Ishikawa (cell line): Measurements from ENCODE around the gene WWOX.

Experiments used
- EGR1 ChIP-seq: IDR thresholded peaks from 2 replicates; pipeline ENCODE4 v1.6.1; 2012
- EP300 ChIP-seq: IDR thresholded peaks from 2 replicates; pipeline ENCODE4 v1.6.1; 2012; ENCODE audit warnings: borderline replicate concordance
- FOXM1 ChIP-seq: IDR thresholded peaks from 2 replicates; pipeline ENCODE4 v1.6.1; 2012; ENCODE audit warnings: low read depth, borderline replicate concordance
- TF ChIP-seq, protein P1 (sequence below): IDR thresholded peaks from 2 replicates; pipeline ENCODE4 v1.6.1; 2012

DNA sequence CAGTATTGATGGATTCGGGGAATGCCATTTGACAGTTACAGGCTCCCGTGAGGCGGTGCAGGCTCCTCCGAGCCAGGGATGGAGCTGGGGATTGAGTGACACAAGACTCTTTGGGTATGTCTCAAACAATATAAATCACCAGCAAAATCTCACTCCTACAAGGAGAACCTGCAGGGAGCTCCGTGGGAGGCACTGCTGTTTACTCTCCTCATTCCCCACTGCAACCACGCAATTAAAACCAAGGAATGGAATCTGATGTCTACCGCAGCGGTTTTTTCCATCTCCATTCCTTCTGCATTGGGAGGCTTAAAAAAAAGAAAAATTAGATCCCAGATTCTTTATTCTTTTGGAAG is 157.9 kb downstream of the WWOX start:
- TF ChIP-seq EP300 = no peak
- TF ChIP-seq FOXM1 = no peak
- TF ChIP-seq EGR1 = no peak
- TF ChIP-seq, protein P1, sequence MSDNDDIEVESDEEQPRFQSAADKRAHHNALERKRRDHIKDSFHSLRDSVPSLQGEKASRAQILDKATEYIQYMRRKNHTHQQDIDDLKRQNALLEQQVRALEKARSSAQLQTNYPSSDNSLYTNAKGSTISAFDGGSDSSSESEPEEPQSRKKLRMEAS = no peak
